Measurements from ENCODE around the gene TTYH1. TPM values are rescaled to one million over a fixed set of nuclear protein-coding genes. Genes with fewer than 3 reads are reported as not detected.
A peak's percentile ranks its signal among the peaks of the same experiment; 100 is the strongest.

The TTYH1 gene
- total RNA-seq, 1 donor from 2014 or later: 10.4 TPM

DNA sequence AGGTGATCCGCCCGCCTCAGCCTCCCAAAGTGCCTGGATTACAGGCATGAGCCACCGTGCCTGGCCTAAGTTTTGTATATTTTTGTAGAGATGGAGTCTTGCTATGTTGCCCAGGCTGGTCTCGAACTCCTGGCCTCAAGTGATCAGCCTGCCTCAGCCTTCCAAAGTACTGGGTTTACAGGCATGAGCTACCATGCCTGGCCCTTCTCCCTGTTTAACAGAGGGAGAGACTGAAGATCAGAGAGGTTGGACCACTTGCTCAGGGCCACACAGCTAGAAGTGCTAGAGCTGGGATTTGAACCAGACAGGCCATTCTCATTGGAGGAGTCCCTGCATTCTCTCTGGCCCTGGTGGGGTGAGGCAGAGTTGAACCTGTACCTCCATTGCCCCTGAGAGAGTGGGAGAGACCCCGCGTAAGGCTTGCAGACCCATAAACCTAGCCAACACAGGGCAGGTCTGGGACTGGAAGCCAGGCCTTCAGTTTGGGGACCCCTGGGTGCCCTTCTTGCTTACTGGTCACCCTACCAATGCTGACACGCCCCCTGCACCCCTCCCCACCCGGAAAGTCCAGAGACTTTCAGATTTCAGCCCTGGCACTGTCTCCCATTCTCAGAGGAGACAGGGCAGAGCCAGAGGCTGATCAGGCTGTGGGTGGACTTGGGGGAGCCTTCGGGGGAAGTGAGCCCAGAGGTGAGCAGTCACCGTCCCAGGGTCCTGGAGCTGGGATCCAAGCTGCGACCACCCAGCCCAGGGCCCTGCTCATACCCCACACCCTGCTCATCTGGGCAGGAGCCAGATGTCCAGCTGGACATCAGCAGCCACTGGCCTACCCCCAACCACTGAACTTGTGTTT lies 13.3 kb downstream of the TTYH1 start:
- Mint-ChIP-seq H3K4me3 (ENCODE audit: unreplicated experiment) (no peak overlapping the region), H3K27ac (ENCODE audit: unreplicated experiment) (no peak overlapping the region), H3K4me1 (ENCODE audit: unreplicated experiment) (peaks cover 5% of the 10 kb centered on the region), H3K36me3 (ENCODE audit: low read depth, unreplicated experiment) (no peaks in the 10 kb centered on the region), H3K9me3 (ENCODE audit: unreplicated experiment) (no peaks in the 10 kb centered on the region), H3K27me3 (ENCODE audit: unreplicated experiment) (peaks cover 8% of the 10 kb centered on the region)
- TF ChIP-seq, protein P1, sequence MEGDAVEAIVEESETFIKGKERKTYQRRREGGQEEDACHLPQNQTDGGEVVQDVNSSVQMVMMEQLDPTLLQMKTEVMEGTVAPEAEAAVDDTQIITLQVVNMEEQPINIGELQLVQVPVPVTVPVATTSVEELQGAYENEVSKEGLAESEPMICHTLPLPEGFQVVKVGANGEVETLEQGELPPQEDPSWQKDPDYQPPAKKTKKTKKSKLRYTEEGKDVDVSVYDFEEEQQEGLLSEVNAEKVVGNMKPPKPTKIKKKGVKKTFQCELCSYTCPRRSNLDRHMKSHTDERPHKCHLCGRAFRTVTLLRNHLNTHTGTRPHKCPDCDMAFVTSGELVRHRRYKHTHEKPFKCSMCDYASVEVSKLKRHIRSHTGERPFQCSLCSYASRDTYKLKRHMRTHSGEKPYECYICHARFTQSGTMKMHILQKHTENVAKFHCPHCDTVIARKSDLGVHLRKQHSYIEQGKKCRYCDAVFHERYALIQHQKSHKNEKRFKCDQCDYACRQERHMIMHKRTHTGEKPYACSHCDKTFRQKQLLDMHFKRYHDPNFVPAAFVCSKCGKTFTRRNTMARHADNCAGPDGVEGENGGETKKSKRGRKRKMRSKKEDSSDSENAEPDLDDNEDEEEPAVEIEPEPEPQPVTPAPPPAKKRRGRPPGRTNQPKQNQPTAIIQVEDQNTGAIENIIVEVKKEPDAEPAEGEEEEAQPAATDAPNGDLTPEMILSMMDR (IDR thresholded peaks at IDR 0.05; ENCODE audit: unreplicated experiment): no peak
- DNase-seq (ENCODE audit: low spot score): no peak

DNA sequence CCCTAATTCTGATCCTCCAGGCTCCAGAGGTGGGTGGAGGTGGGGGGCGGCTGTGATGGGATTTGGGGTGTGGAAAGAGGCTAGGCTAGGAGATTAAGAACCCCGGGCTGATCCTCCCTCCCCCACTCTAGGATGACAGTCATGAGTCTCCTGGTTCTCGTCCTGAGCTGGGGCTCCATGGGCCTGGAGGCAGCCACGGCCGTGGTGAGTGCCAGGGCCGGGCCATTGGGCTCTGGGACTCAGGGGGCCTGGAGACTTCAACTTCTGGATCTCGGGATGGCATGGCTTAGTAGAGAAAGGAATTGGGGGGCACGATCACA lies 13.9 kb downstream of the TTYH1 start:
- Mint-ChIP-seq H3K36me3 (ENCODE audit: low read depth, unreplicated experiment) (no peaks in the 10 kb centered on the region), H3K4me3 (ENCODE audit: unreplicated experiment) (no peak overlapping the region), H3K27ac (ENCODE audit: unreplicated experiment) (no peak overlapping the region), H3K4me1 (ENCODE audit: unreplicated experiment) (peaks cover 7% of the 10 kb centered on the region), H3K27me3 (ENCODE audit: unreplicated experiment) (peaks cover 8% of the 10 kb centered on the region), H3K9me3 (ENCODE audit: unreplicated experiment) (no peaks in the 10 kb centered on the region)
- TF ChIP-seq, protein P1 (IDR thresholded peaks at IDR 0.05; ENCODE audit: unreplicated experiment): no peak
- DNase-seq (ENCODE audit: low spot score): no peak

DNA sequence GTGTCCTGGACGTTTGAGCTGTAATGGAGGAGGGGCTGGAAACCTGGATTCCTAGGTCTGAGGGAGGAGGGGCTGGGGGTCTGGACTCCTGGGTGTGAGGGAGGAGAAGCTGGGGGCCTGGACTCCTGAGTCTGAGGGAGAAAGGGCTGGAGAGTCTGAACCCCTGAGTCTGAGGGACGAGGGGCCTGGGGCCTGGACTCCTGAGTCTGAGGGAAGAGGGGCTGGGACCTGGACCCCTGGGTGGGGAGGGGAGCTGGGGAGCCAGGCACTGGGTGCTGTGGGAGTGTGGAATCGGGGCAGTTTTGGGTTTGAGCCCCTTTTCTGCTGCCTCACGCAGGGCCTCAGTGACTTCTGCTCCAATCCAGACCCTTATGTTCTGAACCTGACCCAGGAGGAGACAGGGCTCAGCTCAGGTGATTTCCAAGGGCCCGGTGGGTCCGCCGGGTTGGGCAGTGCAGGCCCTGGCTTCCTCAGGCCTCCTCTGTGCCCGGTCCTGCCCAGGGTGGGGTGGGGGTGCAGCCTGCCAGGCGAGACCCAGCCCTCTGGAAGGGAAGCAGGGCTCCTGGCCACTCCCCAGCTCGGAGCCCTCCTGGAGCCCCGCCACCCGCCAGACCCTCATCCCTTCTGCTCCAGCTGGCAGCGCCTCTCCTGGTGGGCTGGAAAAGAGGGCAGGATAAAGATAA lies 14.4 kb downstream of the TTYH1 start:
- no peak overlapping the region for H3K27ac Mint-ChIP-seq (ENCODE audit: unreplicated experiment)
- TF ChIP-seq, protein P1 (IDR thresholded peaks at IDR 0.05; ENCODE audit: unreplicated experiment): no peak
- no peak for DNase-seq (ENCODE audit: low spot score)
- peaks cover 8% of the 10 kb centered on the region for H3K27me3 Mint-ChIP-seq (ENCODE audit: unreplicated experiment)
- peaks cover 7% of the 10 kb centered on the region for H3K4me1 Mint-ChIP-seq (ENCODE audit: unreplicated experiment)
- H3K9me3 Mint-ChIP-seq (ENCODE audit: unreplicated experiment): no peaks in the 10 kb centered on the region
- no peaks in the 10 kb centered on the region for H3K36me3 Mint-ChIP-seq (ENCODE audit: low read depth, unreplicated experiment)
- H3K4me3 Mint-ChIP-seq (ENCODE audit: unreplicated experiment): no peak overlapping the region

DNA sequence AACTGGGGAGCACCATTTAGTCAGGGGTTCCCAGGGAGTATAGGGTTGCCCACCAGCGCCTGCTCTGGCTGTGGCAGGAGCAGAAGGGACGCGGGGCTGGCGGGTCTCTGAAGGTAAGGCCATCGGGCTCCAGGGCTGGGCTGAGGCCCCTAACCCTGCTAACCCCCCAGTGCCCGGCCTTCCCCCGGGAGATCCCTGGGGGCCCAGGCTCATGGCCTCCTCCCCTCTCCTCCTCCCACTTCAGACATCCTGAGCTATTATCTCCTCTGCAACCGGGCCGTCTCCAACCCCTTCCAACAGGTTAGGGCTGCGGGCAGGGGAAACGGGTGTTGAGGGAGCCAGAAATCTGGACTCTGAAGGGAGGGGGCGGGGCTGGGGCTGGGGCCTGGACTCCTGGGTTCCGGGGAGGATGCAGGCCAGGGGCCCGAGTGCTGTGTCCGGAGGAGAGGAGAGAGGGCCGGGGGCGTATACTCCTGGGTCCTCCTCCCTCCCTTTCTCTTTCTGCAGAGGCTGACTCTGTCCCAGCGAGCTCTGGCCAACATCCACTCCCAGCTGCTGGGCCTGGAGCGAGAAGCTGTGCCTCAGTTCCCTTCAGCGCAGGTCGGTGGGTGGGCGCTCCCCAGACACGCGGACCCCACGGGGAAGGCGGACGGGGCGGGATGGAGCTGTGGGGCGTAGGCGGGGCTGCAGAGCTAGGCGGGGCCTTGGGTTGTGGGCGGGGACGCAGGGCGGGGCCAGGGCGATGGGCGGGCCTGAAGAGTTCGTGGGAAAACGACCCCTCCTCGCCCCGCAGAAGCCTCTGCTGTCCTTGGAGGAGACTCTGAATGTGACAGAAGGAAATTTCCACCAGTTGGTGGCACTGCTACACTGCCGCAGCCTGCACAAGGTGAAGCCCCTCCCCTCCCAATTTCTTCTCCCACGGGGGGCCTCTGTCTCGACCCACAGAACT lies 15.3 kb downstream of the TTYH1 start:
- peak; percentile 83 for DNase-seq (ENCODE audit: low spot score)
- Mint-ChIP-seq H3K4me3 (ENCODE audit: unreplicated experiment) (no peak overlapping the region), H3K4me1 (ENCODE audit: unreplicated experiment) (peaks cover 7% of the 10 kb centered on the region), H3K27ac (ENCODE audit: unreplicated experiment) (no peak overlapping the region), H3K9me3 (ENCODE audit: unreplicated experiment) (no peaks in the 10 kb centered on the region), H3K27me3 (ENCODE audit: unreplicated experiment) (peaks cover 8% of the 10 kb centered on the region), H3K36me3 (ENCODE audit: low read depth, unreplicated experiment) (no peaks in the 10 kb centered on the region)
- TF ChIP-seq, protein P1 (IDR thresholded peaks at IDR 0.05; ENCODE audit: unreplicated experiment): no peak

Data from endothelial cell (in vitro differentiated cells).